Ramos (cell line): Measurements from ENCODE around the gene SLC10A3.

Experiments used
- in situ Hi-C: fragments of 300-500 bp; cut with MboI; formaldehyde crosslinking; loops from one replicate; pipeline ENCODE4 v1.14.3; 2022; ENCODE audit warnings: low sequenced_read_pairs; ENCODE audit not compliant: unreplicated experiment

SLC10A3 gene

DNA sequence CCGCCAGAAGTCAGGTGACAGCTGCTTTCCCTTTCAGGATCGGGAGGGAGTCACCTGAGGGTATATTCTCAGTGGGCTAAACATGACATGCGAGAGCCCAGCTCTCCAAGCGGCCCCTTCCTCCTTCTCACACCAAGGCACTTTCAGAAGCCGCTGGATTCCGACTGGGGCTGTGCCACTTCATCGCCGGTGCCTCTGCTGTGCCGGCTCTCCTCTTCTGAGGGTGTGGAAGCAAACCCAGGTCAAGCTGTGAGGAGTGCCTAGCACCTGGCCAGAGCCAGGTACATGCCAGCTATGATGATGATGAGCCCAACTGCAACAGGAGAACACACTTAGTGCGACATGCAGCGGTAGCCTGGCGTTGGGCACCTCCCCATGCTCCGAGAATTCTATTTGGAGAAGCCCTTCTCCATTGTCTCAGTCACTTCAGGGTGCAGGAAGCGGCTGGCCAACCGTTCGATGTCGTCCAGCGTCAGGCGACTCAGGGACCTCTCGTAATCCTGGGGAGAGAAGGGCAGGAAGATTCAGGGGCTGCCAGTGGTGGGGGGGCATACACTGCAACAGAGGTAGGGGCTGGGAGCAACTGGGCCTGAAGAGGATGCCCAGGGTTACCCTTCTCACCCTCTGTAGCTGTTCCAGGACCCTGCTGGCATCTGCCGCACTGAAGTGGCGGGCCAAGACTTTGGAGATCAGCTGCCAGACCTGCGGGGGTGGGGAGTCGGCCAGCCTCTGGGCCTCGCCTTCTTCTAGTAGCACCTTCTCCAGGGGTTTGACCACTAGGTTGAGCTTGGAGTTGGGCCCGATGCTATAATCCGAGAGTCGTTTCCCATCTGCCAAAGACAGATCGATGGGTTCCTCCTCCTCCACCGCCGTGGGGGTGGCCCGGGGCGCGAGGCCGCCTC, 5.0 kb downstream of the SLC10A3 start:
- in situ Hi-C loops = no loop called here

DNA sequence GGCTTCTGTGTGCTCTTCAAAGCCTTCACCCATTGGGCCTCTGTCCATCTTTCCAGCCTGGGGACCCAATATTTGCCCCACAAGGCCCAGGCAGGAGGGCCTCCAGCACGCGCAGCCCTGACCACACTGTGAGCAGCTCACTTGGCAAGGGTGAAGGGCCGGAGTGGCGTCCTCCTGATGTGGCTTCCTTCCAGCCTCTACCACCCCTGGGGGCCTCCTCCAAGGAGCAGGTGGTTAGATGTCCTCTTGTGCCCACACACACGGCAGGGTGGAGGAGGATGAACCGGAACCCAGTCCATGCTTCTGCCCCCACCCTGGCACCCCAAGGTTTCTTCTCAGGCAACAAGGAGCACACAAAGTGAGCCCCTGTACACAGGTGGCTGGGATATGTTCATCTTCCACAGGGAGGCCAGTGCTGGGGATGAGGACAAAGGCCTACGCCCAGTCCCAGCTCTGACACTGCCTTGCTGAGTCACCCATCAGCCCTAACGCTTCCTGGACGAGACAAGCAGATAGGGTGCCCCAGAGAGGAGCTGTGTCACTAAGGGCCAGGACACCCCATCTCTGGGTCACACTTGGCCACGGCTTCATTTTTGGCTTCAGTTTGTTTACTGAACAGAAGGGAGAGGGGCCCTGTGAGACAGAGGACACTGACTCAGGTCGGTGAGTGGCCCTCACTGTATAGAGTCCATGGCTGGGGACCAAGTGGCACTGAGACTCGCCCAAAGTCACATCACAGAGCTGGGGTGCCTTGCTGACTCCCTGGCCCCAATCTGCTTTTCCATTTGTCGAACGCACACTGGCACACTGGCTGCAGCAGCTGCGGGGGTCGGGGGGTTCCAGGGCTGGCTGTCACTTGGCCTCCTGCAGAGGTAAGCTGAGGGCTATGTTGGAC, 5.9 kb downstream of the SLC10A3 start:
- in situ Hi-C loops = no loop called here

GRCh38 chrX:154483325-154483724, 7.1 kb downstream of the SLC10A3 start:
- in situ Hi-C loops = no loop called here

DNA sequence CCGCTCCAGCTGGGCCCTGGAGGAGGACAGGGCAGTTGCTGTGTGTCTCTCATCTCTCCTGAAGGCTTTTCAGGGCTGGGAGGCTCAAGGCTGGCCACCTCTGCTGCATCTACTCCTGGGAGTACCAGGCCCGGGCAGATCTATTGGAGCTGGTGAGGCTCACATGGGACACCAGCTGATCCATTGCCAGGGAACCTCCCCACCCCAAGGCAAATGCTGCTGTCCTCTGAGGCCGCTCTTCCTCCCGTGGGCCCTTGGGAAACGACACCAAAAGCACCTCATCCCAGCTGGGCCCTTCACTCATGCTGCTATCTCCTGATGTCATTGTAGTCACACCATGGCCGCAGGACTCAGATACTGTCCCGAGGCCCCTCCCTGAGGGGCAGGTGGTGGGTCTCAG, 7.6 kb downstream of the SLC10A3 start:
- in situ Hi-C loops = no loop called here

GRCh38 chrX:154481911-154482601, 8.4 kb downstream of the SLC10A3 start:
- in situ Hi-C loops = no loop called here

DNA sequence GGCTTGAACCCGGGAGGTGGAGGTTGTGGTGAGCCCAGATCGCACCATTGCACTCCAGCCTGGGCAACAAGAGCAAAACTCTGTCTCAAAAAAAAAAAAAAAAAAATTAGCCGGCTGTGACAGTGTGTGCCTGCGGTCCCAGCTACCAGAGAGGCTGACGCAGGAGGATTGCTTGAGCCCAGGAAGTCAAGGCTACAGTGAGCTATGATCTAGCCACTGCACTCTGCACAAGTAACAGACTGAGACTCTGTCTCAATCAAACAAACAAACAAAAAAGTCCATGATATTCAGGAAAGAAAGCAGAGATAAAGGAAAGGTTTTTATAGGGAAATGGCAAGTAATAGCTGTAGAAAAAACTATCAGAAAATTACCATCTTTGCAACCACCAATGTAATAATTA, 9.2 kb downstream of the SLC10A3 start:
- in situ Hi-C loops = no loop called here

DNA sequence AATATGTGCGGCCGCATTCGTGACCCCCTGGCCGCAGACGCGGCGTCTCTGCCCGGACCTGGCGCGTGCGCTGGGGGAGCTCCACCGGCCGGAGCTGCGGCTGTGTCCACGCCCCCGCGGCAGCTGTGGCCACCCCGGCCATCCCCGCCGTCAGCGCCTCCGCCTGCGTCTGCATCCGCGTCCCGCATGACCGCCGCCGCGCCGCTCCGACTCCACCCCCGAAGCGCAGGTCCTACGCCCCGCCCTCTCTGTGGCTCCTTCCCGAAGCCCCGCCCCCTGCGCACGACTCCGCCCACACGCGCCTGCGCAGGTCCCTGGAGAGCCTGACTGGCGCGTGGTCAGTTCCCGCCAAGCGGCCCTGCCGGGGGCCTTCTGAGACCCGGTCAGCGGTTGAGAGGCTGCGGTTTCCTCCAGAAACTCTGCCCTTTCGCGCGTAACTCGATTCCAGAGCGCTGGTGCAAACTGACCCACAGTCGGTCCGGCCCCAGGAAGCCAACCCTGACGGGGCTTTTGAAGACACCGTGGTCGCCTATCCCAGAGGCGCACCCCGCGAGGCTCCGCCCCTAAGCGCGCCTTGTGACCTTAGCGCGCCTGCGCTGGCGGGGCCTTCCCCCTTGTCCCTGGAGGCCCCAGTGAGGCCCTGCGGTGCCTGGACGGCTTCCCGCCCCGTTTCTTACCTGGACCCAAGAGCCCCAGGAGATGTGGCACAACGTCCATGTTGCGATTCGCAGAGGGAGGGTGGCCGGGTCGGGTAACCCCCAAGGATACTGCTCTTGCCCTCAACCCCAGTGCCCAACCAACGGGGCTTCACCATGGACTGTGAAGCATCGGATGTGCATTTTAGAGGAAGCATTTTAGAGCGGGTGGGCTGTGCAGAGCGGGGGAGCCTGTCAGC, 11.5 kb downstream of the SLC10A3 start, which contains the start of gene LAGE3:
Gene LAGE3 (minus strand): TSS at position 554 of the 895 bp plus-strand sequence. CDS start 366 bp downstream, at position 188.
- in situ Hi-C loops = no loop called here

GRCh38 chrX:154477891-154478477, 12.4 kb downstream of the SLC10A3 start:
- in situ Hi-C loops = no loop called here

DNA sequence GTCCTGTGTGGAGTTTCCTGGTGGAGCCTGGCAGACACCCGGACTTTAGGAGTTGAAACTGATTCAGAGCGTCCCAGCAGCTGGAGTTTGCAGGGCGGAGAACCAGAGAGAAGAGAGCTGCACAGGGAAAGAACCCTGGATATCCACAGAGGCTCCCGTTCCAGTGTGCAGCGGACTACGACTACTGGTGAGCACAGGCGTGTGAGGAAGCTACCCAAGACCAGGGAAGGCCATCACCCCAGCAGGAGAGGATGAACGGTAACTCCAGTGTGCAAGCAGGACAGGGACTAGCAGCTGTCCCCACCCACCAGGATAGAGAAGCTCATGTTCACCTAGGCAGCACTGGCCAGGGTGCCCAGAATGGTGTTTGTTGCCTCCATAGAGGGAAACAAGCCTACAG, 13.6 kb downstream of the SLC10A3 start:
- in situ Hi-C loops = no loop called here

- in situ Hi-C loops = no loop called here
These were observed 16.7 kb downstream of the SLC10A3 start for GRCh38 chrX:154473683-154474082.

DNA sequence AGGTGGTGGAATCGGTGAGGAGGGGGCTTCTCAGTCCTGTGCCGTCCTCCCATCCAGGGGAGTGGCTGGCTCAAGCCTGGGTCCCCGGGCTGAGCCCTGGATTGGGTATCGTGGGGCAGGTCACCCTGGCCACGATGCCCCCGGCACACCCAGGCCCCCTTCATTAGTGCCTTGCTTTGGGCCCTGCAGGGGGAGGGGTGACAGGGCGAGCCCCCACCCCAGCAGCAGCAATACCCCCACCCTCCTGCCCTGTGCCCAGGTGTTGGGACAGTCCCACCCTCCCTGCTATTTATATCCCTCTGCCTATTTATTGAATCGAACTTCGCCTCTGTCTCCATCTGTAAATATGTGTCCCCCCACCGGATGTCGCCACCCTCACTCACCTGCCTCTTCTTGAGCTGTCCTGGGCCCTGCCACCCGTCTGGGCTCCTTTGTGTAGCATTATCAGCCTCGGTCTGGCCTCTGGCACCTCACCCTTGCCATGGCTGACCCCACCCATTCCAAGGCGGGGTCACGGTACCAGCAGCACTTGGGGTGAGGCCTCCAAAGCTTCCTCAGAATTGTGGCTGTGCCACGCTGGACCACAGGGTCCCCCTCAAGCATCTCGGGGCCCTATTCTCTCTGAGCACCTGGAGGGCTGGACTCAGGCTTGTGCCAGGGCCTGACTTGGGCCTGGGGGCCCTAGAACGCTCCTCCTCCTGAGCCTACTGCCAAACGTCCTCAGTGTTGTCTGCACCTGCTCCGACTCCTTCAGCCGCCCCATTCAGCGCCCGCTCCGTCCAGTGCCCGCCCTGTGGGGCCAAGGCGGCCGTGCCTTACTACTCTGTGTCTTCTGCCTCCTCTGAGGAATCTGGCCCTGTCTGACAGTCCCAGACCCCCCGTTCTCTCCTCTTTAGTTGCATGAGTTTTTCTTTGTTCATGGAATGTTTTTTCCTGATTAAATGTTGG, 17.5 kb downstream of the SLC10A3 start:
- in situ Hi-C loops = no loop called here

DNA sequence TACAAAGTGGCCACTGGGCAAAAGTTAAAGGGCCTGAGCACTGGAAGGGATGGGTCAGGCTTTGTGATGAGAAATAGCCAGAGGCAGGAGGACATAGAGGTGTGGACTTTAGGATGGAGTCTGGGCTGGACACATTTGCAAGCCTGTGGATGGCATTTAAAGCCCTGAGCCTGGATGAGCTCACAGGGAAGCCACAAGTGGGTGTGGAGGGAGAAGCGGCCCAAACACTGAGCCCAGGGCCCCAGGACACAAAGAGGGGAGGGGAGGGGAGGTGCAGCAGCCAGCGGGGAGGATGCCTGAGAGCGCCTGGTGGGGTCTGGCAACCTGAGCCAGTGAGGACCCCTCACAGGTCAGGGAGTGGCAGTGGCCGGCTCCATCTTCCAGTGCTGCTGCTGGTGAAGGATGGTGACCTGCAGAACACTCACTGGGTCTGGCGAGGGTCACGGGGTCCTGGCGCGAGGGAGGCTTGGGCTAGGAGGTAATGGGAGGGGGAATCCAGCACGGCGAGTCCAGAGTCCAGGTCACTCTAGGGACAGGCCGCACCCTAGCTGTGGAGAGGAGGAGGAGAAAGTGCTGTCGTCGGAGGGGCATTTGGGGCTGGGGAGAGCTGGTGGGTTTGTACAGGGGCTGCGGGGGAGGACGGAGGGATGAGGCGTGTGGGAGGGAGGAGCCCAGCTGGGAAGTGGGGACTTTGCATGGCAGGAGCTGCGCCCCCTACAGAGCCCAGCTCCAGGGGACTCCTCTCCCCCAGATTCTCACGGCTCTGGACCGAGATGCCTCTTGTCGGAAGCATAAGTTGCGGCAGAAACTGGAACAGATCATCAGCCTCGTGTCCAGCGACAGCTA, 18.4 kb downstream of the SLC10A3 start:
- in situ Hi-C loops = no loop called here

DNA sequence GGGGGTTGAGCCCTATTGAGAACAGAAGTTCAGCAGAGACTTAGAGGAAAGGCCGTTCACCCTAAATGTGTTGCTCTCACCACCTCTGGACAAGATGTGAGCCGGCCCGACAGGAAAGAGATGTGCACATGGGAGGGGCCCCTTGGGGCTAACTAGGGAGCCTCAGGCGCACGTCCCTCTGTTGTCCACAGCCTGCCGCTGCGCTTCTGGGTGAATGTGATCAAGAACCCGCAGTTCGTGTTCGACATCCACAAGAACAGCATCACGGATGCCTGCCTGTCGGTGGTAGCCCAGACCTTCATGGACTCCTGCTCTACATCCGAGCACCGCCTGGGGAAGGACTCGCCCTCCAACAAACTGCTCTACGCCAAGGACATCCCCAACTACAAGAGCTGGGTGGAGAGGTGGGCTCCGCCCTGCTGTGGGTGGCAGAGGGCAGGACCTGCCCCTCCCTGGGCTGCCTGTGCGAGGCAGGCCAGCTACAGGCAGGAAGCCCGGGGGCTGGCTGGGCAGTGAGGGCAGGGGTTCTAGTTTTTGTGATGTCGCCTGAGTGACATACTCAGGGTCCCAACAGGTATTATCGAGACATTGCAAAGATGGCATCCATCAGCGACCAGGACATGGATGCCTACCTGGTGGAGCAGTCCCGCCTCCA, 19.4 kb downstream of the SLC10A3 start:
- in situ Hi-C loops = no loop called here

DNA sequence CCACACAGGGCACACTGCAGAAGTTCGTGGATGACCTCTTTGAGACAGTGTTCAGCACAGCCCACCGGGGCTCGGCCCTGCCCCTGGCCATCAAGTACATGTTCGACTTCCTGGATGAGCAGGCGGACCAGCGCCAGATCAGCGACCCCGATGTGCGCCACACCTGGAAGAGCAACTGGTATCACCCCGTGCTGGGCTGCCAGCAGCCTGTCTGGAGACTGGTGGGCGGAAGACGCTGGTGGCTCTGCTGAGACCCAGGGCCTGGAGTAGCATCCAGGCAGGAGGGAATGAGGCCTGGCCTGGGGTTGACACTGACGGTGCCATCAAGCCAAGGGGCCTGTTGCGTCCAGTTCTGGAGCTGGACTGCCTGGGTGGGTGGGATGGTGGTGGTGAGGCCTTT, 20.0 kb downstream of the SLC10A3 start:
- in situ Hi-C loops = no loop called here

DNA sequence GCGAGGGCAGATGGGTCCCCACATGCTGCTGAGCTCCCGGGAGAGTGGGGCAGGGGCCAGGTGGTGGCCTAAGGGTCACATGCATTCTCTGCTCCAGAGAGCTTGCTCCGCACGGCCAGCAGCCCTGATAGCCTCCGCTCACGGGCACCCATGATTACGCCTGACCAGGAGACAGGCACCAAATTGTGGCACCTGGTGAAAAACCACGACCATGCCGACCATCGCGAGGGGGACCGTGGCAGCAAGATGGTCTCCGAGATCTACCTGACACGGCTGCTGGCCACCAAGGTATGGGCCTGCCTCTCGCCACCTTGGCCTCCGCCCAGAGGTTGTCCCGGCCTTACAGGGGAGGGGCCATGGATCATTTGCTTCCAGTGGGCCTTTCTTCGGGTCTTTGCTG, 20.5 kb downstream of the SLC10A3 start:
- in situ Hi-C loops = no loop called here

DNA sequence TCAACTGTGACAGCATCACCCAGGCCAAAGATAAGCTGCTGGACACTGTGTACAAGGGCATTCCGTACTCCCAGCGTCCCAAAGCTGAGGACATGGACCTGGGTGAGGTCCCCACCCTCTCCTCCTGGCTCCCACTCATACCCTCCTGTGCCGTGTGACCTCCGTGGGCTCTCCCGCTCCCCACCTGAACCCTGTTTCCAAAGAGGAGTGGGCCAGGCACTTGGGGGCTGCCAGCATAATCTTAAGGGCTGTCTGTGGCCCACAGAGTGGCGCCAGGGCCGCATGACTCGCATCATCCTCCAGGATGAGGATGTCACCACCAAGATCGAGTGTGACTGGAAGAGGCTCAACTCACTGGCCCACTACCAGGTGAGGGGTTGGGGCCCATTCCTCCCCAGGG, 21.3 kb downstream of the SLC10A3 start:
- in situ Hi-C loops = no loop called here

DNA sequence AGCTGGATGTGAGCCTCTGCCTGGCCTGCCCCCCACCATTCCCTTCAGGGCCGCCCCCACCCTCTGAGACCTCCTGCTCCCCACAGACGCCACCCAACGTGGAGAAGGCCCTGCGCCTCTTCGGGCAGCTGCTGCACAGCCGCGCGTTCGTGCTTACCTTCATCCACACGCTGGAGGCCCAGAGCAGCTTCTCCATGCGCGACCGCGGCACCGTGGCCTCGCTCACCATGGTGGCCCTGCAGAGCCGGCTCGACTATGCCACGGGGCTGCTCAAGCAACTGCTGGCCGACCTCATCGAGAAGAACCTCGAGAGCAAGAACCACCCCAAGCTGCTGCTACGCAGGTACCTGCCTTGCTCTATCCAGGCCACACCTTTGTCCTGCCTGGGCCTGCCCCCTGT, 22.2 kb downstream of the SLC10A3 start:
- in situ Hi-C loops = no loop called here
